ENCODE data around the gene CBLL2.

DNA sequence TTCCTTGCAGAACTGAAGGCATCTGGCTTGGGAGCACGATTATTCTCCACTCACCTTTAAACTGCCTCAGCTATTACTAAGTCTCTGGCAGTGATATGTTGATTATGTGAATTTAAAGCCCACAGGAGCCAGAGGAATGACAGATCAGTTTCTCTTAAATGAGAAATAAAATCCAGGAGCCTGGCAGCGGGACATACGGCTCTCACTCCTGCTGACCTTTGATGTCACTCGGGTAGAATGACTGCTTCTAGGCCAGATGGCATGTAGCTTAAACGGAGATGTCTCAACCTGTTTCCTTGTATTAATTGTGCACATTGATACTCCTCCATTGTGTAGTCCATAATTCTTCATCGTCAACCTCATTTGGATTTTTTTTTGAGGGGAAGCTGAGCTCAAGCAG lies 4.0 kb upstream of the CBLL2 start:
- no peak for TF ChIP-seq CTCF (IDR thresholded peaks at IDR 0.05)
- no peak for TF ChIP-seq POLR2A (IDR thresholded peaks at IDR 0.05)

Measured in tibial nerve (tissue), 3 donors.